HG03460 (cell line): ENCODE results near the gene CCDC6.

Experiments
- ATAC-seq: cut with Tn5 transposase; IDR thresholded peaks from one replicate; pipeline ENCODE4 v1.9.1; 2021; ENCODE audit not compliant: unreplicated experiment

Gene CCDC6

GRCh38 chr10:59854571-59854970 lies 51.8 kb downstream of the CCDC6 start:
- no peak for ATAC-seq

GRCh38 chr10:59852670-59853069 lies 53.7 kb downstream of the CCDC6 start:
- ATAC-seq, result no peak

- no peak for ATAC-seq
These were observed 54.5 kb downstream of the CCDC6 start for GRCh38 chr10:59851864-59852263.

- no peak for ATAC-seq
These were observed 58.5 kb downstream of the CCDC6 start for GRCh38 chr10:59847888-59848287.

GRCh38 chr10:59847326-59847725 lies 59.0 kb downstream of the CCDC6 start:
- ATAC-seq, result no peak

- no peak for ATAC-seq
These were observed 61.9 kb downstream of the CCDC6 start for GRCh38 chr10:59844436-59844835.

GRCh38 chr10:59843748-59844147 lies 62.6 kb downstream of the CCDC6 start:
- no peak for ATAC-seq

GRCh38 chr10:59839576-59839975 lies 66.8 kb downstream of the CCDC6 start:
- no peak for ATAC-seq

GRCh38 chr10:59838085-59838789 lies 68.1 kb downstream of the CCDC6 start:
- ATAC-seq, result no peak

GRCh38 chr10:59833810-59834209 lies 72.5 kb downstream of the CCDC6 start:
- ATAC-seq, result no peak

- ATAC-seq, result no peak
These were observed 73.8 kb downstream of the CCDC6 start for GRCh38 chr10:59832506-59832905.

GRCh38 chr10:59831658-59832503 lies 74.5 kb downstream of the CCDC6 start:
- ATAC-seq, result no peak

- no peak for ATAC-seq
These were observed 75.6 kb downstream of the CCDC6 start for GRCh38 chr10:59830601-59831259.

- ATAC-seq, result peak; percentile 72
These were observed 76.8 kb downstream of the CCDC6 start for GRCh38 chr10:59829601-59830000.

- ATAC-seq, result no peak
These were observed 77.3 kb downstream of the CCDC6 start for GRCh38 chr10:59829024-59829423.

GRCh38 chr10:59825932-59826331 lies 80.4 kb downstream of the CCDC6 start:
- ATAC-seq, result no peak

GRCh38 chr10:59823751-59824150 lies 82.6 kb downstream of the CCDC6 start:
- no peak for ATAC-seq

- ATAC-seq, result no peak
These were observed 83.2 kb downstream of the CCDC6 start for GRCh38 chr10:59823111-59823510.

GRCh38 chr10:59820471-59820870 lies 85.9 kb downstream of the CCDC6 start:
- no peak for ATAC-seq

GRCh38 chr10:59819683-59820082 lies 86.7 kb downstream of the CCDC6 start:
- no peak for ATAC-seq

- ATAC-seq, result no peak
These were observed 87.1 kb downstream of the CCDC6 start for GRCh38 chr10:59819265-59819664.

- no peak for ATAC-seq
These were observed 88.6 kb downstream of the CCDC6 start for GRCh38 chr10:59817773-59818172.
